ENCODE results near the gene GRM1. TPM values are rescaled to one million over a fixed set of nuclear protein-coding genes. Genes with fewer than 3 reads are reported as not detected.

The GRM1 gene
- total RNA-seq, 1 donor from 2014 or later: 0.41 TPM

- TF ChIP-seq CTCF (IDR thresholded peaks at IDR 0.05; ENCODE audit: unreplicated experiment): no peak
- H3K36me3 Mint-ChIP-seq (ENCODE audit: insufficient read depth): no peaks in the 10 kb centered on the region
- H3K27ac Mint-ChIP-seq: no peak overlapping the region
- no peak for DNase-seq (ENCODE audit: low spot score, unreplicated experiment)
- peaks cover 3% of the 10 kb centered on the region for H3K9me3 Mint-ChIP-seq (ENCODE audit: low read depth)
- no peaks in the 10 kb centered on the region for H3K4me1 Mint-ChIP-seq (ENCODE audit: low read depth)
- H3K27me3 Mint-ChIP-seq: no peaks in the 10 kb centered on the region
- no peak overlapping the region for H3K4me3 Mint-ChIP-seq (ENCODE audit: low read depth)
Measured at GRCh38 chr6:146402476-146402875, 373.6 kb downstream of the GRM1 start.

- H3K27ac Mint-ChIP-seq: no peak overlapping the region
- H3K4me1 Mint-ChIP-seq (ENCODE audit: low read depth): peaks cover 6% of the 10 kb centered on the region
- H3K36me3 Mint-ChIP-seq (ENCODE audit: insufficient read depth): no peaks in the 10 kb centered on the region
- peaks cover 3% of the 10 kb centered on the region for H3K9me3 Mint-ChIP-seq (ENCODE audit: low read depth)
- no peak overlapping the region for H3K4me3 Mint-ChIP-seq (ENCODE audit: low read depth)
- no peak for TF ChIP-seq CTCF (IDR thresholded peaks at IDR 0.05; ENCODE audit: unreplicated experiment)
- no peak for DNase-seq (ENCODE audit: low spot score, unreplicated experiment)
- H3K27me3 Mint-ChIP-seq: no peaks in the 10 kb centered on the region
Measured at GRCh38 chr6:146408583-146408982, 379.7 kb downstream of the GRM1 start.

GRCh38 chr6:146410851-146411595, 382.2 kb downstream of the GRM1 start:
- Mint-ChIP-seq H3K27ac (no peak overlapping the region), H3K36me3 (ENCODE audit: insufficient read depth) (no peaks in the 10 kb centered on the region), H3K4me3 (ENCODE audit: low read depth) (no peak overlapping the region), H3K27me3 (no peaks in the 10 kb centered on the region), H3K9me3 (ENCODE audit: low read depth) (no peaks in the 10 kb centered on the region), H3K4me1 (ENCODE audit: low read depth) (peaks cover 6% of the 10 kb centered on the region)
- DNase-seq (ENCODE audit: low spot score, unreplicated experiment): no peak
- no peak for TF ChIP-seq CTCF (IDR thresholded peaks at IDR 0.05; ENCODE audit: unreplicated experiment)

- H3K36me3 Mint-ChIP-seq (ENCODE audit: insufficient read depth): no peaks in the 10 kb centered on the region
- TF ChIP-seq CTCF (IDR thresholded peaks at IDR 0.05; ENCODE audit: unreplicated experiment): no peak
- no peak overlapping the region for H3K4me3 Mint-ChIP-seq (ENCODE audit: low read depth)
- H3K27ac Mint-ChIP-seq: no peak overlapping the region
- H3K4me1 Mint-ChIP-seq (ENCODE audit: low read depth): no peaks in the 10 kb centered on the region
- no peaks in the 10 kb centered on the region for H3K27me3 Mint-ChIP-seq
- H3K9me3 Mint-ChIP-seq (ENCODE audit: low read depth): no peaks in the 10 kb centered on the region
- no peak for DNase-seq (ENCODE audit: low spot score, unreplicated experiment)
Measured at GRCh38 chr6:146419576-146419975, 390.7 kb downstream of the GRM1 start.

GRCh38 chr6:146420255-146420654, 391.4 kb downstream of the GRM1 start:
- no peak overlapping the region for H3K4me3 Mint-ChIP-seq (ENCODE audit: low read depth)
- H3K4me1 Mint-ChIP-seq (ENCODE audit: low read depth): no peaks in the 10 kb centered on the region
- H3K27me3 Mint-ChIP-seq: no peaks in the 10 kb centered on the region
- no peak for TF ChIP-seq CTCF (IDR thresholded peaks at IDR 0.05; ENCODE audit: unreplicated experiment)
- DNase-seq (ENCODE audit: low spot score, unreplicated experiment): no peak
- H3K9me3 Mint-ChIP-seq (ENCODE audit: low read depth): no peaks in the 10 kb centered on the region
- H3K27ac Mint-ChIP-seq: no peak overlapping the region
- no peaks in the 10 kb centered on the region for H3K36me3 Mint-ChIP-seq (ENCODE audit: insufficient read depth)

Data from progenitor cell of endocrine pancreas (in vitro differentiated cells).